Loucy (cell line): Measurements from ENCODE around the gene LTB4R2.
A peak's percentile ranks its signal among the peaks of the same experiment; 100 is the strongest.

Experiments
- H2AFZ ChIP-seq: fragments of 200-600 bp; sonication (generic); 2 replicates; pipeline ENCODE4 v1.6.0; 2016; ENCODE audit warnings: antibody characterized with exemption, mild to moderate bottlenecking, low read length, moderate library complexity
- H3F3A ChIP-seq: fragments of 200-600 bp; 2 replicates; pipeline ENCODE4 v1.6.0; 2016; ENCODE audit warnings: antibody characterized with exemption, low read depth, mild to moderate bottlenecking
- H3K27me3 ChIP-seq: fragments of 200-600 bp; sonication (generic); 2 replicates; pipeline ENCODE4 v1.6.1; 2014; ENCODE audit warnings: low read length, mild to moderate bottlenecking; ENCODE audit not compliant: insufficient read depth, poor library complexity, severe bottlenecking
- H3K36me3 ChIP-seq: fragments of 200-600 bp; sonication (generic); 2 replicates; pipeline ENCODE4 v1.6.1; 2016; ENCODE audit warnings: low read length; ENCODE audit not compliant: insufficient read depth
- H3K4me1 ChIP-seq: fragments of 200-600 bp; sonication (generic); 2 replicates; pipeline ENCODE4 v1.5.1; 2014; ENCODE audit warnings: low read length, mild to moderate bottlenecking; ENCODE audit not compliant: insufficient read depth, poor library complexity, severe bottlenecking
- H3K4me2 ChIP-seq: fragments of 200-600 bp; sonication (generic); 2 replicates; pipeline ENCODE4 v1.6.0; 2014; ENCODE audit warnings: antibody characterized with exemption, low read length, low read depth, mild to moderate bottlenecking; ENCODE audit not compliant: poor library complexity, severe bottlenecking
- H3K4me3 ChIP-seq: fragments of 200-600 bp; sonication (generic); 2 replicates; pipeline ENCODE4 v1.5.1; 2014; ENCODE audit warnings: low read length, mild to moderate bottlenecking, mixed read lengths; ENCODE audit not compliant: poor library complexity, severe bottlenecking
- H3K79me2 ChIP-seq: fragments of 200-600 bp; sonication (generic); 2 replicates; pipeline ENCODE4 v1.6.1; 2014; ENCODE audit warnings: low read length; ENCODE audit not compliant: insufficient read depth
- H3K9ac ChIP-seq: fragments of 200-600 bp; sonication (generic); 2 replicates; pipeline ENCODE4 v1.6.0; 2014; ENCODE audit warnings: mild to moderate bottlenecking, low read depth, low read length, moderate library complexity; ENCODE audit not compliant: poor library complexity, severe bottlenecking
- H3K9me2 ChIP-seq: fragments of 200-600 bp; sonication (generic); replicated peaks from 2 replicates; pipeline ENCODE4 v1.6.1; 2016; ENCODE audit warnings: low read depth, low read length, mixed read lengths
- H3K9me3 ChIP-seq: fragments of 200-600 bp; sonication (generic); 2 replicates; pipeline ENCODE4 v1.6.1; 2014; ENCODE audit warnings: mild to moderate bottlenecking, antibody characterized with exemption, low read length, low read depth; ENCODE audit not compliant: insufficient read depth
- H4K20me1 ChIP-seq: fragments of 200-600 bp; sonication (generic); 2 replicates; pipeline ENCODE4 v1.6.0; 2014; ENCODE audit warnings: antibody characterized with exemption, low read length, mild to moderate bottlenecking; ENCODE audit not compliant: insufficient read depth, poor library complexity, severe bottlenecking
- EZH2phosphoT487 ChIP-seq: fragments of 200-600 bp; IDR thresholded peaks from 2 replicates; pipeline ENCODE4 v1.6.1; 2018; ENCODE audit warnings: antibody characterized with exemption, mild to moderate bottlenecking, moderate library complexity, borderline replicate concordance
- TF ChIP-seq, protein P1 (sequence below): fragments of 200-600 bp; sonication (generic); conservative IDR thresholded peaks from 2 replicates; pipeline ENCODE4 v1.5.1; 2014; ENCODE audit warnings: mild to moderate bottlenecking, antibody characterized with exemption, low read length

LTB4R2 gene

DNA sequence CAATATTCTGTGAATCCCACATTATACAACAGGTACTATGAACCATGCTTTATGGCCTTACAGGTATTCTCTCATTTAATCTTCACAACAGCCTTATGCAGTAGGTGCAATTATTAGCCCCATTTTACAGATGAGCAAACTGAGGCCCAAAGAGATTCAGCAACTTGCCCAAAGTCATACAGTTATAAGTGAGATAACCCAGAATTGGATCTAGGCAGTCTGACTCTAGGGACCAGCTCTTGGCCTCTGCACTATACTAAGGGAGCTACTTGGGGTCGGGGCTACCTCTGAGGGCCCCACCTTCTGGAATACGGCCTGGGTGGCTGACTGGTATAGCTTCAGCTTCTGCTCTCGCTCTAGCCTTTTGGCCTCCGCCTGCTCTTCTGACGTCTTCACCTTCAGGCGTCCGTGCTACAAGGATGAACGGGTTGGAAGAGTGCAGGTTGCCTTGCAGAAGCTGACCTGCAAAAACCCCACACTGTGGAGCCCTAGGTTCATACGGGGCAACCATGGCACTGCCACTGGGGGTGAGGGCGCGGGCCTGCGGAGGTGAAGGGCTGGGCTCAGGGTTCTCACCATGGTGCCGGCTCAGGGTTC, 39.3 kb upstream of the LTB4R2 start:
- Histone ChIP-seq H3K36me3 (no peaks in the 10 kb centered on the region), H3K27me3 (no peaks in the 10 kb centered on the region), H3K9me3 (no peaks in the 10 kb centered on the region), H2AFZ (peak overlapping the region; percentile 89), H3K9me2 (no peaks in the 10 kb centered on the region), H4K20me1 (no peaks in the 10 kb centered on the region), H3K4me3 (peak overlapping the region; percentile 84), H3K79me2 (peaks cover 14% of the 10 kb centered on the region; the same call in 1 of the 2 replicates), H3K9ac (peak overlapping the region; percentile 92), H3K4me1 (peaks cover 14% of the 10 kb centered on the region), H3K4me2 (peak overlapping the region; percentile 97), H3F3A (no peaks in the 10 kb centered on the region)
- TF ChIP-seq, protein P1, sequence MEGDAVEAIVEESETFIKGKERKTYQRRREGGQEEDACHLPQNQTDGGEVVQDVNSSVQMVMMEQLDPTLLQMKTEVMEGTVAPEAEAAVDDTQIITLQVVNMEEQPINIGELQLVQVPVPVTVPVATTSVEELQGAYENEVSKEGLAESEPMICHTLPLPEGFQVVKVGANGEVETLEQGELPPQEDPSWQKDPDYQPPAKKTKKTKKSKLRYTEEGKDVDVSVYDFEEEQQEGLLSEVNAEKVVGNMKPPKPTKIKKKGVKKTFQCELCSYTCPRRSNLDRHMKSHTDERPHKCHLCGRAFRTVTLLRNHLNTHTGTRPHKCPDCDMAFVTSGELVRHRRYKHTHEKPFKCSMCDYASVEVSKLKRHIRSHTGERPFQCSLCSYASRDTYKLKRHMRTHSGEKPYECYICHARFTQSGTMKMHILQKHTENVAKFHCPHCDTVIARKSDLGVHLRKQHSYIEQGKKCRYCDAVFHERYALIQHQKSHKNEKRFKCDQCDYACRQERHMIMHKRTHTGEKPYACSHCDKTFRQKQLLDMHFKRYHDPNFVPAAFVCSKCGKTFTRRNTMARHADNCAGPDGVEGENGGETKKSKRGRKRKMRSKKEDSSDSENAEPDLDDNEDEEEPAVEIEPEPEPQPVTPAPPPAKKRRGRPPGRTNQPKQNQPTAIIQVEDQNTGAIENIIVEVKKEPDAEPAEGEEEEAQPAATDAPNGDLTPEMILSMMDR = no peak
- TF ChIP-seq EZH2phosphoT487 = no peak

DNA sequence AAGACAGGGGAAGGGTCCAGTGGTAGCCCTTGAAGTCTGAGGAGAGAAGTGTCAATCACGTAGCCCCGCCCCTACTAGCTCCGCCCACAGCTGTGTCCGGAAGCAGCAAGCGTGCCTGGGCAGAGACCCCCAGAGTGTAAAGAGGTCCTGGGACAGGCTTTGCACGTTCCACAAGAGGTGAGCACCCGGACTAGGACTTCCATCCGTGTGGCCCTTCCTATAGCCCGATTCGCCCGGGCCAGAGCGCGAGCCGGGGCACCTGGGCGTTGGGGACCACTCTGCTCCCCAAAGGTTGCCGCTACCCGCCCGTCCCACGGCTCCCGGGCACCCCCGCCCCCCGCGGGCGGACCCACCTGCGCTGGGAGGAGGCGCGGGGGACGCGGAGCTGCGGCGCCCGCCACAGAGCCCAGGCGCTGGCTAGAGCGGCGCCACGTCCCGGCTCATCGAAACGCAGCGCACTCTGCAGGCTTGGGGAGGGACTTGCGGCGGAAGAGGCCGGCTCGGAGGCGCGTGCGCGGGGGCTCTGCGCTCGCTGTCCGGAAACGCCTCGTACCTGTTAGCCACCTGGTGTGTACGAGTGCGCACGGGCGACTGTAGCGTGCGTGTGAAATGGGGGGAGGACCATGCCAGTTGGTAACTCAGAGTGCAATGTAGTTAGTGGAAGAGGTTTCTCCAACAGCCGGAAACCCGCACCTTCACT, 38.7 kb upstream of the LTB4R2 start, which contains the start of gene RABGGTA:
Gene RABGGTA (minus strand): TSS at position 464 of the 700 bp plus-strand sequence. CDS start 482 bp downstream, outside the sequence.
- peak within 1 kb of the TSS; percentile 97 for H3K4me2 ChIP-seq
- peaks cover 14% of the 10 kb centered on the region for H3K4me1 ChIP-seq
- TF ChIP-seq EZH2phosphoT487 = no peak
- TF ChIP-seq, protein P1 = peak; percentile 71
- H3K9me2 ChIP-seq = no peaks in the 10 kb centered on the region
- H3K27me3 ChIP-seq = no peaks in the 10 kb centered on the region
- peak within 1 kb of the TSS; percentile 84 for H3K4me3 ChIP-seq
- H3K9me3 ChIP-seq = no peaks in the 10 kb centered on the region
- H3K9ac ChIP-seq = peak within 1 kb of the TSS; percentile 92
- H2AFZ ChIP-seq = peak within 1 kb of the TSS; percentile 89
- H3F3A ChIP-seq = no peaks in the 10 kb centered on the region
- no peaks in the 10 kb centered on the region for H3K36me3 ChIP-seq
- no peaks in the 10 kb centered on the region for H4K20me1 ChIP-seq
- peaks cover 14% of the 10 kb centered on the region; the same call in 1 of the 2 replicates for H3K79me2 ChIP-seq

DNA sequence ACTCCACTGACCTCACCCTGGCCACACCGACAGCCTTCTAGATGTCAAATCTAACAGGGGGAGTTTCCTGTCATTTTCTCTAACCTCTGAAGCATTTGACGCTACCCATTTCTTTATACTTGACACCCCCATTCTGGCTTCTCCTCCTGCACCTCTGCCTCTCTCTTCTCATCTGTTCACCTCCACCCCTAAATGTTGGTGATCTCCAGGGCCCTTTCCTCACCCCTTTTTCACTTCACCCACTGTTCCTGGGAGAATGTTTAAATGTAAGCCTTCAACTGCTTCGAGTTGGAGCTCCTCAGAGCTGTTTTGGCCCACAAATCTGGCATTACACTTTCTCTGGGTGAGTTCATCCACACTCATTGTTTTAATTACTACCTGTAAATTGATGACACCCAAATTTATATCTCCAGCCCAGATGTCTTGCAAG, 38.1 kb upstream of the LTB4R2 start:
- Histone ChIP-seq H3F3A (no peaks in the 10 kb centered on the region), H3K27me3 (no peaks in the 10 kb centered on the region), H3K4me3 (peak overlapping the region; percentile 84), H3K9me3 (no peaks in the 10 kb centered on the region), H3K9me2 (no peaks in the 10 kb centered on the region), H3K4me2 (peak overlapping the region; percentile 97), H3K9ac (peak overlapping the region; percentile 92), H3K79me2 (peaks cover 14% of the 10 kb centered on the region; the same call in 1 of the 2 replicates), H2AFZ (peak overlapping the region; percentile 83), H4K20me1 (no peaks in the 10 kb centered on the region), H3K4me1 (peaks cover 14% of the 10 kb centered on the region), H3K36me3 (no peaks in the 10 kb centered on the region)
- TF ChIP-seq, protein P1 = no peak
- TF ChIP-seq EZH2phosphoT487 = no peak
